ENCODE measurements around the gene REEP3.
A peak's percentile ranks its signal among the peaks of the same experiment; 100 is the strongest.
"Not testable (repeated sequence)": the region's sequence is repeated elsewhere in the genome, so short reads cannot be mapped to it uniquely, and the experiment has no call there.

The REEP3 gene

GRCh38 chr10:63651864-63652263 is 130.7 kb downstream of the REEP3 start:
- intact Hi-C loops (cut with DNase I) = no loop called here
- no peak for DNase-seq

GRCh38 chr10:63653747-63654146 is 132.5 kb downstream of the REEP3 start:
- no peak for DNase-seq
- intact Hi-C loops (cut with DNase I) = no loop called here

- intact Hi-C loops (cut with DNase I) = no loop called here
- no peak for DNase-seq
These were observed 136.6 kb downstream of the REEP3 start for GRCh38 chr10:63657761-63658160.

GRCh38 chr10:63660941-63661340 is 139.7 kb downstream of the REEP3 start:
- intact Hi-C loops (cut with DNase I); DNase-seq: not testable (repeated sequence)

GRCh38 chr10:63661347-63661746 is 140.1 kb downstream of the REEP3 start:
- no peak for DNase-seq
- intact Hi-C loops (cut with DNase I) = no loop called here

GRCh38 chr10:63664341-63664885 is 143.2 kb downstream of the REEP3 start:
- intact Hi-C loops (cut with DNase I) = no loop called here
- DNase-seq = no peak

GRCh38 chr10:63665006-63665580 is 143.9 kb downstream of the REEP3 start:
- DNase-seq; intact Hi-C loops (cut with DNase I): not testable (repeated sequence)

- intact Hi-C loops (cut with DNase I) = no loop called here
- no peak for DNase-seq
These were observed 144.5 kb downstream of the REEP3 start for GRCh38 chr10:63665670-63666134.

- no peak for DNase-seq
- intact Hi-C loops (cut with DNase I) = no loop called here
These were observed 145.7 kb downstream of the REEP3 start for GRCh38 chr10:63666836-63667383.

- no peak for DNase-seq
- intact Hi-C loops (cut with DNase I) = no loop called here
These were observed 146.6 kb downstream of the REEP3 start for GRCh38 chr10:63667596-63668480.

- intact Hi-C loops (cut with DNase I) = no loop called here
- DNase-seq = peak in 2 of 10 donors; percentile 9 to 14
These were observed 149.2 kb downstream of the REEP3 start for GRCh38 chr10:63670291-63670898.

GRCh38 chr10:63671317-63671937 is 150.2 kb downstream of the REEP3 start:
- no peak for DNase-seq
- intact Hi-C loops (cut with DNase I) = no loop called here

GRCh38 chr10:63672491-63672890 is 151.3 kb downstream of the REEP3 start:
- DNase-seq = no peak
- intact Hi-C loops (cut with DNase I) = no loop called here

GRCh38 chr10:63673246-63673645 is 152.0 kb downstream of the REEP3 start:
- DNase-seq = no peak
- intact Hi-C loops (cut with DNase I) = no loop called here

GRCh38 chr10:63673846-63674245 is 152.6 kb downstream of the REEP3 start:
- DNase-seq = no peak
- intact Hi-C loops (cut with DNase I) = no loop called here
